Body of pancreas (tissue), 4 donors: Measurements from ENCODE around the gene CUL9. TPM values are rescaled to one million over a fixed set of nuclear protein-coding genes. Genes with fewer than 3 reads are reported as not detected.

Experiments used
- ATAC-seq: fragments of 150-250 bp; one replicate; pipeline ENCODE4 v1.9.1; 2016
- DNase-seq, 4 donors: peaks; one replicate each; pipeline ENCODE4 v3.0.0-alpha.2; 2019
- H3K27ac ChIP-seq, 4 donors: fragments of 200-600 bp; sonication (generic); 1 replicate in 3 of 4; 2 replicates in 1 of 4; pipeline versions ENCODE4 v1.5.1 to v1.6.1; 2016 to 2019; ENCODE audit warnings: mild to moderate bottlenecking in 1 of 4, mixed read lengths in 1 of 4, moderate library complexity in 1 of 4
- H3K27me3 ChIP-seq, 2 donors: fragments of 200-600 bp; sonication (generic); one replicate each; pipeline ENCODE4 v1.6.0; 2016; ENCODE audit warnings: mild to moderate bottlenecking in 1 of 2
- H3K36me3 ChIP-seq, 2 donors: fragments of 200-600 bp; sonication (generic); replicated peaks in 1 of 2; 2 replicates each; pipeline ENCODE4 v1.5.1; 2016; ENCODE audit warnings: low read depth in 2 of 2; ENCODE audit not compliant: insufficient read depth in 1 of 2
- H3K4me1 ChIP-seq: fragments of 200-600 bp; sonication (generic); one replicate; pipeline ENCODE4 v1.6.0; 2016
- H3K4me3 ChIP-seq, 2 donors: fragments of 200-600 bp; sonication (generic); 1 replicate in 1 of 2; 2 replicates in 1 of 2; pipeline ENCODE4 v1.5.1; 2016 to 2019
- H3K9me3 ChIP-seq, 3 donors: fragments of 200-600 bp; sonication (generic); 1 replicate in 2 of 3; 2 replicates in 1 of 3; pipeline ENCODE4 v1.5.1; 2016
- CTCF ChIP-seq, 7 experiments: fragments of 450-650 bp in 4 of 7; fragments of 200-600 bp in 3 of 7; sonication (generic) in 3 of 7; IDR thresholded peaks; one replicate each; pipeline ENCODE4 v1.5.1; 2016 to 2019; ENCODE audit warnings: antibody characterized with exemption in 7 of 7
- POLR2A ChIP-seq, 3 donors: fragments of 450-650 bp; IDR thresholded peaks; one replicate each; pipeline ENCODE4 v1.6.1; 2016; ENCODE audit warnings: antibody characterized with exemption in 3 of 3, mild to moderate bottlenecking in 2 of 3
- WGBS, 2 donors: methylation state at CpG; one replicate each; pipeline ENCODE4 v1.1.5; 2017; 5-methylcytosine and 5-hydroxymethylcytosine counted together
- intact Hi-C: fragments of 100-400 bp; cut with DNase I; formaldehyde crosslinking; loops from one replicate; pipeline ENCODE4 v1.15.1; 2023
- total RNA-seq, 2 donors: library from RNA; depleted of rRNA; stranded (reverse); fragments of >200 nt; gene quantifications; one replicate each; pipeline ENCODE4 v1.1.0, GENCODE V29; 2016

The CUL9 gene
- total RNA-seq, 2 donors from 2014 or later: 34.8 to 84.4 TPM

DNA sequence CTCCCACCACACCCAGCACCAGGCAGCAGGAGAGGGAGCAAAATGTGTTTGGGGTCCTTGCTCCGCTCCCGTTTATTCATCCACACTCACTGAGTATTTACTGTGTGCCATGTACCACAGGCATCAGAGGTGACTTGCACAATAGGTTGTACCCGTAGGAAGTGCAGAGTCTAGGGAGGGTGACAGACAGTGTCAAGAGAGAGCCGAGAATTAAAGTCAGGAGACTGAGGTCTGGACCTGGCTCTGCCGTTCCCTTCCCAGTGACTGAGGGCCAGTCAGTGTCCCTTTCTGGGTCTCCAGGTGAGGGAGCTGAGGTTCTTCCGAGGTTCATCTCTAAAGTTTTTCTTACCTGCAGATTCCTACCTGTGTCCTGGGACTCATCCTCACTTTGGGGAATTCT, 83.6 kb downstream of the CUL9 start:
- no peak for DNase-seq
- peaks cover 35% of the 10 kb centered on the region for H3K4me1 ChIP-seq
- no peaks in the 10 kb centered on the region for H3K9me3 ChIP-seq
- intact Hi-C loops: no loop called here
- H3K27me3 ChIP-seq: no peaks in the 10 kb centered on the region
- H3K4me3 ChIP-seq: no peak overlapping the region
- no peak for ATAC-seq
- no peaks in the 10 kb centered on the region for H3K36me3 ChIP-seq
- H3K27ac ChIP-seq: no peak overlapping the region
- TF ChIP-seq POLR2A (IDR thresholded peaks at IDR 0.05) (no peak), CTCF (IDR thresholded peaks at IDR 0.05) (no peak)
- 90 to 91% methylated on average over 6 of the region's 6 CpGs for whole genome bisulfite sequencing, 2 donors

DNA sequence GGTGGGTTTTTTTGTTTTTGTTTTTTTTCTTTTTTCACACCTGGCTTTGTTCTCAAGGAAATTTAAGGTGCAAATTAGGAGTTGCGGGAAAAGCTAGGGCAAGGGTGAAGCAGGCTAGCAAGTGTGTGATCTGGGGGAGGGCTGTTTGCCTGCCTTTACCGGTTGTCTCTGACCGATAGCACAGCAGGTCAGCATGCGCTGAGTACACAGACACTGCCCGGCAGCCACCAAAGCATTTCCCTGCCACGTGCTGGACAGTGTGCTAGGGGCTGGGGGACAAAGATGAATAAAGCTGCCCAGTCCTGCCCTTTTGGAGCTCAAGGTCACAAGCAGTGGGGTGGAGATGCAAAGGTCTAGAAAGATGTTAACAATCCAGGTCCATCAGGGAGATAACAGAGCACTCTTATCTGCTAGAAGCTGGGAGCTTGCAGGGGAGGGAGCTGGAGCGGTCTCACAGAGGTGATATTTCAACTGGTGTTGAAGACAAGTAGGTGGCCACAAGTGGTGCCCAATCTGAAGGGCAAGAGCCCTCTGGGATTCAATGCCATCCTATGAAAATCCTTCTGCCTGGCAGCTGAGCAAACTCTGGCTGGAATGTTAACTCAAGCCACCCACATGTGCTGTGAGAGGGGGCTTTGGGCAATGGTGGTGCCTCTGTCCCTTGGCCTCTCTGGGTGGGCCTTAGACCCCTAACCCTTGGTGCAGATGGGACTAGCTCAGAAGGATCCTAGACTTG, 85.8 kb downstream of the CUL9 start:
- intact Hi-C loops: no loop called here
- ATAC-seq: peak; percentile 28
- Histone ChIP-seq H3K9me3 (no peaks in the 10 kb centered on the region), H3K27ac (peak overlapping the region in 3 of 4 donors; percentile 12 to 73 (median 40)), H3K4me1 (peaks cover 38% of the 10 kb centered on the region), H3K36me3 (no peaks in the 10 kb centered on the region), H3K4me3 (no peak overlapping the region), H3K27me3 (no peaks in the 10 kb centered on the region)
- peak; percentile 32 to 81 (median 52) for DNase-seq
- WGBS, 2 donors: 33 to 52% methylated on average over 7 of the region's 7 CpGs
- no peak for TF ChIP-seq CTCF (IDR thresholded peaks at IDR 0.05)
- TF ChIP-seq POLR2A (IDR thresholded peaks at IDR 0.05): no peak

- DNase-seq (peak in 3 of 4 donors; percentile 32 to 46 (median 35)), ATAC-seq (no peak)
- Histone ChIP-seq H3K4me1 (peaks cover 38% of the 10 kb centered on the region), H3K27me3 (no peaks in the 10 kb centered on the region), H3K27ac (peak overlapping the region in 2 of 4 donors; percentile 40 to 73), H3K36me3 (no peaks in the 10 kb centered on the region), H3K4me3 (no peak overlapping the region), H3K9me3 (no peaks in the 10 kb centered on the region)
- intact Hi-C loops: no loop called here
- 69 to 78% methylated on average over 2 to 3 of the region's 3 CpGs for WGBS, 2 donors
- TF ChIP-seq CTCF (IDR thresholded peaks at IDR 0.05): no peak
- no peak for TF ChIP-seq POLR2A (IDR thresholded peaks at IDR 0.05)
Measured at GRCh38 chr6:43268355-43268700, 86.3 kb downstream of the CUL9 start.

DNA sequence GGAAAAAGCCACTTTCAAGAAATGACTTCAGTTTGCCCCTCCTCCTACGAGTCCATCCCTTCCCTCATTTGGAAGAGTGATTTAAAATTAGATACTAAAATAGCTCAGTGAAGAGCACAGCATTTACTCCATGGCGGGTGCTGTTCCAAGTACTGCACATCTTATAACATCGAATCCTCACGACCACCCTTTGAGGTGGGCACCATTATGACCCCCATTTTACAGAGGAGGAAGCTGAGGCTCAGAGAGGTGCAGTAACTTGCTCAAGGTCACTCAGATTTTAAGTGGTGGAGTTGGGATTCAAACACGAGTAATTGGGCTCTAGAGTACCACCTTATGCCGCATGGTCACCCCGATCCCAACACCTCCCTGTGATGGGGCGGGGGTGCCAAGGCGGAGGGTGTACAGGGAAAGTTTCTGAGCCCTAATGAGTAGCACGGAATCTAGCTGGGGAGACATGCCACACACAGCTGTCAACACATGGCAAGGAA, 86.8 kb downstream of the CUL9 start:
- intact Hi-C loops: no loop called here
- no peak for DNase-seq
- 70 to 71% methylated on average over 5 to 10 of the region's 10 CpGs for WGBS, 2 donors
- Histone ChIP-seq H3K27me3 (no peaks in the 10 kb centered on the region), H3K36me3 (no peaks in the 10 kb centered on the region), H3K4me1 (peaks cover 38% of the 10 kb centered on the region), H3K4me3 (no peak overlapping the region), H3K27ac (peak overlapping the region in 1 of 4 donors; percentile 61), H3K9me3 (no peaks in the 10 kb centered on the region)
- ATAC-seq: no peak
- TF ChIP-seq CTCF (IDR thresholded peaks at IDR 0.05): no peak
- no peak for TF ChIP-seq POLR2A (IDR thresholded peaks at IDR 0.05)
